ENCODE data around the gene CACNA1C. TPM values are rescaled to one million over a fixed set of nuclear protein-coding genes. Genes with fewer than 3 reads are reported as not detected.

CACNA1C gene
- total RNA-seq, 1 experiment from 2014 or later: 1.1 TPM

- H3K23me2 ChIP-seq (ENCODE audit: insufficient read length, low read depth, low read length, poor library complexity, severe bottlenecking): no peaks in the 10 kb centered on the region
- H3K4ac ChIP-seq (ENCODE audit: low read depth, low read length): no peak overlapping the region
- no CpG with 5 or more reads among the region's 6 CpGs for WGBS (ENCODE audit: extremely low coverage, insufficient read length, low lambda C conversion rate)
- no peak for DNase-seq
- no peaks in the 10 kb centered on the region for H3K27me3 ChIP-seq (ENCODE audit: insufficient read depth, low read length)
- no peak overlapping the region for H2AFZ ChIP-seq (ENCODE audit: low read length)
- no peak overlapping the region for H3K27ac ChIP-seq (ENCODE audit: insufficient read length, low read depth, low read length)
- H3K4me1 ChIP-seq (ENCODE audit: insufficient read depth, low read length): peaks cover under 1% of the 10 kb centered on the region; the same call in 1 of the 2 replicates
- no peaks in the 10 kb centered on the region for H3K79me2 ChIP-seq (ENCODE audit: insufficient read depth, low read length)
- Mint-ChIP-seq H3K4me1 (peaks cover 46 to 53% of the 10 kb centered on the region in 2 experiments), H3K27me3 (ENCODE audit: low read depth) (peaks cover 3% of the 10 kb centered on the region; the same call in 1 of the 2 replicates), H3K9me3 (peaks cover 0 to 10% of the 10 kb centered on the region in 2 experiments; a peak in 2 of 5 replicates), H3K4me3 (no peak overlapping the region), H3K27ac (no peak overlapping the region), H3K36me3 (ENCODE audit: insufficient read depth in 1 of 3, low read depth in 3 of 3) (no peaks in the 10 kb centered on the region)
- H2BK15ac ChIP-seq (ENCODE audit: low read depth, low read length): no peak overlapping the region
- no peak overlapping the region for H4K91ac ChIP-seq (ENCODE audit: insufficient read length, low read depth, low read length)
- no peaks in the 10 kb centered on the region for H3K9me3 ChIP-seq (ENCODE audit: control insufficient read depth, low read depth, low read length)
- no peak overlapping the region for H3K14ac ChIP-seq (ENCODE audit: insufficient read depth, low read length)
- no peak overlapping the region for H2BK20ac ChIP-seq (ENCODE audit: low read depth, low read length, poor library complexity, severe bottlenecking)
- TF ChIP-seq CTCF (conservative IDR thresholded peaks at IDR 0.05): no peak
- no peak overlapping the region for H3K56ac ChIP-seq (ENCODE audit: insufficient read length, low read depth, low read length)
- H4K5ac ChIP-seq (ENCODE audit: insufficient read length, low read depth, low read length): no peak overlapping the region
- no peaks in the 10 kb centered on the region for H3K79me1 ChIP-seq (ENCODE audit: insufficient read depth, low read depth, low read length, poor library complexity, severe bottlenecking)
- no peak overlapping the region for H3K9ac ChIP-seq (ENCODE audit: extremely low read depth, insufficient read length, low read length)
- H2BK5ac ChIP-seq (ENCODE audit: insufficient read length, low read length): no peak overlapping the region
- H3K23ac ChIP-seq (ENCODE audit: insufficient read length, low read depth, low read length): no peak overlapping the region
- H2BK120ac ChIP-seq (ENCODE audit: low read depth, low read length, poor library complexity, severe bottlenecking): no peak overlapping the region
- H3T11ph ChIP-seq (ENCODE audit: low read length): no peak overlapping the region
- H3K18ac ChIP-seq (ENCODE audit: insufficient read length, low read depth, low read length): no peak overlapping the region
- H2AK5ac ChIP-seq (ENCODE audit: insufficient read length, low read length): no peak overlapping the region
- no peak overlapping the region for H4K8ac ChIP-seq (replicated peaks; ENCODE audit: insufficient read length, low read depth, low read length)
- H3K4me2 ChIP-seq (ENCODE audit: insufficient read depth, insufficient read length, low read length): no peak overlapping the region
- H4K20me1 ChIP-seq (ENCODE audit: control insufficient read depth, insufficient read depth, insufficient read length): no peaks in the 10 kb centered on the region
- no peak overlapping the region for H2BK12ac ChIP-seq (ENCODE audit: insufficient read length, low read depth, low read length)
Measured at GRCh38 chr12:2283480-2283879, 230.7 kb downstream of the CACNA1C start.

All from H9 (cell line).